Suppressor macrophage treated with lipopolysaccharide for 4 hours (primary cell): ENCODE measurements around the gene OPN1LW.
"Not testable (repeated sequence)": the region's sequence is repeated elsewhere in the genome, so short reads cannot be mapped to it uniquely, and the experiment has no call there.

Experiments used
- DNase-seq: peaks from one replicate; pipeline ENCODE4 v3.0.0-alpha.2; 2020

The OPN1LW gene

GRCh38 chrX:154144010-154144409 is at the start of gene OPN1LW:
Gene OPN1LW, plus strand, starts transcription at chrX:154144243. Its CDS starts 41 bp downstream, at chrX:154144284.
- DNase-seq, result not testable (repeated sequence)

GRCh38 chrX:154094833-154095232 is 49.2 kb upstream of the OPN1LW start:
- DNase-seq, result no peak

GRCh38 chrX:154096140-154097002 is 47.7 kb upstream of the OPN1LW start:
- peak; percentile 43 for DNase-seq

GRCh38 chrX:154097003-154097588 is 46.9 kb upstream of the OPN1LW start:
- peak; percentile 59 for DNase-seq

- peak; percentile 94 for DNase-seq
Measured at GRCh38 chrX:154097589-154098541, 46.2 kb upstream of the OPN1LW start, which contains the start of gene MECP2. Gene MECP2, minus strand, starts transcription at chrX:154097717.

GRCh38 chrX:154098551-154098950 is 45.5 kb upstream of the OPN1LW start:
- DNase-seq, result no peak

- no peak for DNase-seq
Measured at GRCh38 chrX:154113729-154114128, 30.3 kb upstream of the OPN1LW start.

GRCh38 chrX:154114652-154115051 is 29.4 kb upstream of the OPN1LW start:
- DNase-seq, result no peak

GRCh38 chrX:154115071-154115470 is 29.0 kb upstream of the OPN1LW start:
- DNase-seq, result no peak

GRCh38 chrX:154115750-154116149 is 28.3 kb upstream of the OPN1LW start:
- no peak for DNase-seq

- no peak for DNase-seq
Measured at GRCh38 chrX:154116426-154117211, 27.4 kb upstream of the OPN1LW start.

- DNase-seq, result no peak
Measured at GRCh38 chrX:154117566-154117965, 26.5 kb upstream of the OPN1LW start.

GRCh38 chrX:154120567-154120966 is 23.5 kb upstream of the OPN1LW start:
- no peak for DNase-seq

- DNase-seq, result no peak
Measured at GRCh38 chrX:154121207-154121606, 22.8 kb upstream of the OPN1LW start.

- no peak for DNase-seq
Measured at GRCh38 chrX:154121961-154122360, 22.1 kb upstream of the OPN1LW start.

- peak; percentile 24 for DNase-seq
Measured at GRCh38 chrX:154123241-154124219, 20.5 kb upstream of the OPN1LW start.

- DNase-seq, result no peak
Measured at GRCh38 chrX:154125391-154126040, 18.5 kb upstream of the OPN1LW start.

GRCh38 chrX:154126101-154126500 is 17.9 kb upstream of the OPN1LW start:
- DNase-seq, result no peak

- DNase-seq, result no peak
Measured at GRCh38 chrX:154131955-154132354, 12.1 kb upstream of the OPN1LW start.

GRCh38 chrX:154132366-154132765 is 11.7 kb upstream of the OPN1LW start:
- no peak for DNase-seq
